Aorta (tissue), 5 donors: ENCODE results near the gene ENO1. TPM values are rescaled to one million over a fixed set of nuclear protein-coding genes. Genes with fewer than 3 reads are reported as not detected.
"Not testable (repeated sequence)": the region's sequence is repeated elsewhere in the genome, so short reads cannot be mapped to it uniquely, and the experiment has no call there.

Source experiments
- ATAC-seq: fragments of 200-7000 bp; cut with Tn5 transposase; one replicate; pipeline ENCODE4 v1.9.1; 2022; ENCODE audit warnings: moderate library complexity; ENCODE audit not compliant: low FRiP score
- DNase-seq, 2 donors: peaks; one replicate each; pipeline ENCODE4 v3.0.0-alpha.2; 2020
- H3K27ac ChIP-seq, 2 donors: one replicate each; pipeline ENCODE4 v1.5.1; 2013; ENCODE audit warnings: low read length in 2 of 2, mild to moderate bottlenecking in 2 of 2, moderate library complexity in 2 of 2, control low read depth in 1 of 2, inconsistent platforms in 1 of 2, low read depth in 1 of 2
- H3K27me3 ChIP-seq, 2 donors: one replicate each; pipeline ENCODE4 v1.6.1; 2013; ENCODE audit warnings: control low read depth in 1 of 2, low read length in 1 of 2, mild to moderate bottlenecking in 1 of 2, moderate library complexity in 1 of 2; ENCODE audit not compliant: insufficient read depth in 2 of 2, control insufficient read depth in 1 of 2
- H3K36me3 ChIP-seq, 2 donors: one replicate each; pipeline ENCODE4 v1.6.1; 2013; ENCODE audit warnings: control low read depth in 1 of 2, low read length in 1 of 2, mild to moderate bottlenecking in 1 of 2; ENCODE audit not compliant: insufficient read depth in 2 of 2, control insufficient read depth in 1 of 2
- H3K4me1 ChIP-seq, 2 donors: one replicate each; pipeline ENCODE4 v1.6.1; 2013; ENCODE audit warnings: low read length in 2 of 2, control low read depth in 1 of 2, mild to moderate bottlenecking in 1 of 2, moderate library complexity in 1 of 2; ENCODE audit not compliant: insufficient read depth in 2 of 2, control insufficient read depth in 1 of 2
- H3K4me3 ChIP-seq, 2 donors: one replicate each; pipeline ENCODE4 v1.5.1; 2013; ENCODE audit warnings: low read length in 2 of 2, control low read depth in 1 of 2, mild to moderate bottlenecking in 1 of 2
- H3K9me3 ChIP-seq: one replicate; pipeline ENCODE4 v1.6.1; 2013; ENCODE audit warnings: mild to moderate bottlenecking, low read length; ENCODE audit not compliant: control insufficient read depth
- WGBS, 2 donors: extraction: QIAGEN DNeasy Blood & Tissue Kit; methylation state at CpG; one replicate each; pipeline ENCODE4 v1.1.7; 2013; 5-methylcytosine and 5-hydroxymethylcytosine counted together
- intact Hi-C, 2 donors: fragments of 100-400 bp; cut with DNase I; formaldehyde crosslinking; loops; one replicate each; pipeline versions ENCODE4 v1.14.2 to v1.15.0; 2022
- long read RNA-seq, 2 donors: library from polyadenylated mRNA; unstranded; transcript quantifications; one replicate each; pipeline ENCODE4 v2.0.0, GENCODE V29; 2020 to 2021
- polyA plus RNA-seq, 2 donors: library from polyadenylated mRNA; stranded (reverse); fragments of 200-250 nt; gene quantifications; one replicate each; pipeline ENCODE4 v1.2.3, GENCODE V29; 2013
- total RNA-seq, 2 donors: library from RNA; stranded (reverse); fragmentation: NEBNext Ultra II Directional; extraction: Animal tissue kit (Norgen Biotek cat#: 25700); gene quantifications; one replicate each; pipeline ENCODE4 v1.2.1, GENCODE V29; 2021
- donor health status: healthy with polysubstance abuse.
- donor health status: Bipolar disorder and iron deficiency.
- donor health status: DM: no; HTN: no; CAD: no.
- donor health status: DM: no; HTN: no; CAD: no.
- donor health status: DM: yes; HTN: yes; CAD: no.

ENO1 gene
- total RNA-seq: 100 to 1,000 TPM; 542 to 688 TPM
- polyA plus RNA-seq: 100 to 1,000 TPM; 333 to 514 TPM
- long read RNA-seq, donor 1, transcript ENO1-203 (9 exons, 2,548 nt): minor isoform, 30 of 6,311 reads
- long read RNA-seq, donor 1, transcript ENO1-206 (3 exons, 1,247 nt): minor isoform, 5 of 6,311 reads
- long read RNA-seq, donor 1, transcript ENO1-201 (12 exons, 1,781 nt): major isoform, 5,915 of 6,311 reads
- long read RNA-seq, donor 1, partial matches to known transcripts: 216 of 6,311 reads
- long read RNA-seq, donor 1, other reads (novel, unspliced or antisense): 145 of 6,311 reads
- long read RNA-seq, donor 2, transcript ENO1-201 (12 exons, 1,781 nt): major isoform, 428 of 689 reads
- long read RNA-seq, donor 2, transcript ENO1-203 (9 exons, 2,548 nt): minor isoform, 7 of 689 reads
- long read RNA-seq, donor 2, partial matches to known transcripts: 227 of 689 reads
- long read RNA-seq, donor 2, other reads (novel, unspliced or antisense): 27 of 689 reads

DNA sequence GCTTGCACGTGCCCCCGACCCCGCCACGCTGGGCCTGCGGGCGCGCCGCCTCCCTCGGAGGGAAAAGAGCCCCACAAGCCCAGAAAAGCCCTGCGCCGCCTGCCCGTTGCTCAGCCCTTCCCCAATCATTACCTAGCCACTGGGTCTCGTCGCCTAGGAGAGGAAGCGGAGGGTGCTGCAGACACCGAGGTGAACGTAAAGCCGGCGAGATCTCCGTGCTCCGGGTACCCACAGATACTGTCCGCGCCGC lies at the start of gene ENO1:
Gene ENO1, minus strand, starts transcription at position 239 of the 250 bp plus-strand sequence. CDS start 3,778 bp downstream, outside the sequence.
- Histone ChIP-seq H3K27ac (peak within 1 kb of the TSS; percentile 80 to 85), H3K36me3 (no peaks in the 10 kb centered on the region), H3K4me1 (peaks cover 0 to 5% of the 10 kb centered on the region in 2 donors), H3K27me3 (no peaks in the 10 kb centered on the region), H3K4me3 (peak within 1 kb of the TSS; percentile 80 to 85), H3K9me3 (no peaks in the 10 kb centered on the region)
- no peak for DNase-seq
- intact Hi-C loops: loop anchor here in 1 of 2 donors (2.0 kb wide), 1 partner anchor 26 kb away; no protein-coding TSS in a partner anchor
- 0% methylated on average over 16 to 24 of the region's 24 CpGs for WGBS, 2 donors
- peak; percentile 19 for ATAC-seq

- intact Hi-C loops: no loop called here
- no peak overlapping the region for H3K27ac ChIP-seq
- WGBS, 2 donors: 96% methylated on average over 12 of the region's 12 CpGs
- no peak for ATAC-seq
- no peak overlapping the region for H3K4me3 ChIP-seq
- DNase-seq: no peak
- no peaks in the 10 kb centered on the region for H3K36me3 ChIP-seq
- no peaks in the 10 kb centered on the region for H3K4me1 ChIP-seq
- H3K9me3 ChIP-seq: no peaks in the 10 kb centered on the region
- no peaks in the 10 kb centered on the region for H3K27me3 ChIP-seq
Observed at GRCh38 chr1:8926707-8927694, 48.5 kb upstream of the ENO1 start.

- no peak for DNase-seq
- no peaks in the 10 kb centered on the region for H3K27me3 ChIP-seq
- no peak overlapping the region for H3K4me3 ChIP-seq
- no peak for ATAC-seq
- no peaks in the 10 kb centered on the region for H3K9me3 ChIP-seq
- H3K27ac ChIP-seq: no peak overlapping the region
- no peaks in the 10 kb centered on the region for H3K36me3 ChIP-seq
- 92 to 94% methylated on average over 9 of the region's 9 CpGs for WGBS, 2 donors
- intact Hi-C loops: no loop called here
- no peaks in the 10 kb centered on the region for H3K4me1 ChIP-seq
Observed at GRCh38 chr1:8925960-8926359, 47.5 kb upstream of the ENO1 start.

DNA sequence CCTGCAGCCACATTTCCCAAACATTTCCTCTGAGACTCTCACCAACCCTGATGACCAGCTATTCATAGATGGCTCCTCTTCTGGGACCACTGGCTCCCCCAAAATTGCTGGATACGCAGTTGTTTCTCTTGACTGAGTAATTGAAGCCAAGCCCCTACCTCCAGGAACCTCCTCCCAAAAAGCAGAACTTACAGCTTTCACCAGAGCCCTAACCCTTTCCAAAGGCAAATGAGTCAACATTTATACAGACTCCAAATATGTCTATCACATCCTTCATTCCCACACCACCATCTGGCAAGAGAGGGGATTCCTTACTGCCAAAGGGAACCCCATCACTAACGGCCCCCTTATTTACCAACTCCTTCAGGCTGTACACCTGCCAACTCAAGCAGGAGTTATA lies 46.9 kb upstream of the ENO1 start:
- no peaks in the 10 kb centered on the region for H3K36me3 ChIP-seq
- 15 to 19% methylated on average over 2 of the region's 2 CpGs for WGBS, 2 donors
- ATAC-seq: no peak
- H3K9me3 ChIP-seq: no peaks in the 10 kb centered on the region
- intact Hi-C loops: no loop called here
- DNase-seq: no peak
- H3K27me3 ChIP-seq: no peaks in the 10 kb centered on the region
- H3K27ac ChIP-seq: no peak overlapping the region
- H3K4me1 ChIP-seq: no peaks in the 10 kb centered on the region
- no peak overlapping the region for H3K4me3 ChIP-seq

- no peaks in the 10 kb centered on the region for H3K4me1 ChIP-seq
- no peaks in the 10 kb centered on the region for H3K36me3 ChIP-seq
- no peaks in the 10 kb centered on the region for H3K27me3 ChIP-seq
- 96 to 97% methylated on average over 9 of the region's 9 CpGs for WGBS, 2 donors
- no peak overlapping the region for H3K4me3 ChIP-seq
- no peak overlapping the region for H3K27ac ChIP-seq
- intact Hi-C loops: no loop called here
- DNase-seq: no peak
- no peaks in the 10 kb centered on the region for H3K9me3 ChIP-seq
- ATAC-seq: no peak
Observed at GRCh38 chr1:8922962-8923361, 44.5 kb upstream of the ENO1 start.

GRCh38 chr1:8917536-8917935 lies 39.0 kb upstream of the ENO1 start:
- H3K4me3 ChIP-seq, H3K27me3 ChIP-seq, ATAC-seq, H3K27ac ChIP-seq, H3K36me3 ChIP-seq, H3K4me1 ChIP-seq, H3K9me3 ChIP-seq, DNase-seq: not testable (repeated sequence)
- intact Hi-C loops: loop anchor here (5.0 kb wide), 3 partner anchors 70 to 190 kb away; no protein-coding TSS in a partner anchor
- WGBS, 2 donors: 74 to 76% methylated on average over 10 of the region's 10 CpGs

- no peak overlapping the region for H3K27ac ChIP-seq
- H3K27me3 ChIP-seq: no peaks in the 10 kb centered on the region
- ATAC-seq: no peak
- no peaks in the 10 kb centered on the region for H3K4me1 ChIP-seq
- intact Hi-C loops: loop anchor here (5.0 kb wide), 3 partner anchors 72 to 192 kb away; no protein-coding TSS in a partner anchor
- H3K36me3 ChIP-seq: no peaks in the 10 kb centered on the region
- no peak overlapping the region for H3K4me3 ChIP-seq
- H3K9me3 ChIP-seq: no peaks in the 10 kb centered on the region
- 54 to 59% methylated on average over 3 of the region's 3 CpGs for WGBS, 2 donors
- DNase-seq: no peak
Observed at GRCh38 chr1:8915446-8915845, 37.0 kb upstream of the ENO1 start.

GRCh38 chr1:8914466-8914865 lies 36.0 kb upstream of the ENO1 start:
- ATAC-seq (no peak), DNase-seq (no peak)
- Histone ChIP-seq H3K4me3 (no peak overlapping the region), H3K9me3 (no peaks in the 10 kb centered on the region), H3K4me1 (no peaks in the 10 kb centered on the region), H3K27me3 (no peaks in the 10 kb centered on the region), H3K36me3 (no peaks in the 10 kb centered on the region), H3K27ac (no peak overlapping the region)
- intact Hi-C loops: no loop called here
- 86 to 90% methylated on average over 7 of the region's 7 CpGs for WGBS, 2 donors
